Panc1 (cell line): ENCODE results near the gene TUBGCP3.

ENCODE experiments used
- POLR2AphosphoS5 ChIP-seq: IDR thresholded peaks from 2 replicates; pipeline ENCODE4 v1.6.1; 2012; ENCODE audit warnings: mild to moderate bottlenecking, low read depth, low read length, moderate library complexity
- TF ChIP-seq, protein P1 (sequence below): fragments of 450-650 bp; IDR thresholded peaks from 2 replicates; pipeline ENCODE4 v1.5.1; 2017; ENCODE audit warnings: mild to moderate bottlenecking

DNA sequence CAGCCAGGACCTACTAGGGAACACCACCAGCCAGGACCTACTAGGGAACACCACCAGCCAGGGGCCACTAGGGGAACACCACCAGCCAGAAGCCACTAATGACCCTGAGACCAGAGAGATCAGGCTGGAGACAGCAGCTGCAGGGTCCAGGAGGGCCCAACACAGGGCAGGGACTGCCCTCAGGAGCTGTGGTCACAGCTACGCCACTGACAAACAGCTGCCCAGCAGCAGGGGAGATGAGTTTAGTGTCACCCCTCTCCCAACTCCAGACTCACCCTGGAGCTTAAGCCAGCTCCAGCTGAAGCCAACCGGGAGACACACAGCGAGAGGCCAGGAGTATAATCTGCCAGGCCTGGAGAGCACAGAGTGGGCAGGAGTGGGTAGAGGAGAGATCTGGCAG, 25.7 kb downstream of the TUBGCP3 start:
- TF ChIP-seq, protein P1, sequence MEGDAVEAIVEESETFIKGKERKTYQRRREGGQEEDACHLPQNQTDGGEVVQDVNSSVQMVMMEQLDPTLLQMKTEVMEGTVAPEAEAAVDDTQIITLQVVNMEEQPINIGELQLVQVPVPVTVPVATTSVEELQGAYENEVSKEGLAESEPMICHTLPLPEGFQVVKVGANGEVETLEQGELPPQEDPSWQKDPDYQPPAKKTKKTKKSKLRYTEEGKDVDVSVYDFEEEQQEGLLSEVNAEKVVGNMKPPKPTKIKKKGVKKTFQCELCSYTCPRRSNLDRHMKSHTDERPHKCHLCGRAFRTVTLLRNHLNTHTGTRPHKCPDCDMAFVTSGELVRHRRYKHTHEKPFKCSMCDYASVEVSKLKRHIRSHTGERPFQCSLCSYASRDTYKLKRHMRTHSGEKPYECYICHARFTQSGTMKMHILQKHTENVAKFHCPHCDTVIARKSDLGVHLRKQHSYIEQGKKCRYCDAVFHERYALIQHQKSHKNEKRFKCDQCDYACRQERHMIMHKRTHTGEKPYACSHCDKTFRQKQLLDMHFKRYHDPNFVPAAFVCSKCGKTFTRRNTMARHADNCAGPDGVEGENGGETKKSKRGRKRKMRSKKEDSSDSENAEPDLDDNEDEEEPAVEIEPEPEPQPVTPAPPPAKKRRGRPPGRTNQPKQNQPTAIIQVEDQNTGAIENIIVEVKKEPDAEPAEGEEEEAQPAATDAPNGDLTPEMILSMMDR: no peak
- no peak for TF ChIP-seq POLR2AphosphoS5
